ENCODE data around the gene USP36.

USP36 gene

GRCh38 chr17:78836420-78837021, 4.1 kb downstream of the USP36 start:
- no peak for DNase-seq (ENCODE audit: low read depth)

GRCh38 chr17:78834571-78834970, 6.0 kb downstream of the USP36 start:
- no peak for DNase-seq (ENCODE audit: low read depth)

- no peak for DNase-seq (ENCODE audit: low read depth)
These were observed 8.1 kb downstream of the USP36 start for GRCh38 chr17:78832541-78832810.

- DNase-seq (ENCODE audit: low read depth) = no peak
These were observed 8.7 kb downstream of the USP36 start for GRCh38 chr17:78831688-78832540.

- no peak for DNase-seq (ENCODE audit: low read depth)
These were observed 11.1 kb downstream of the USP36 start for GRCh38 chr17:78829477-78829876.

- DNase-seq (ENCODE audit: low read depth) = no peak
These were observed 12.0 kb downstream of the USP36 start for GRCh38 chr17:78828470-78829185.

GRCh38 chr17:78826836-78827509, 13.6 kb downstream of the USP36 start:
- DNase-seq (ENCODE audit: low read depth) = no peak

- DNase-seq (ENCODE audit: low read depth) = no peak
These were observed 14.2 kb downstream of the USP36 start for GRCh38 chr17:78826421-78826820.

- DNase-seq (ENCODE audit: low read depth) = no peak
These were observed 14.9 kb downstream of the USP36 start for GRCh38 chr17:78825696-78826095.

GRCh38 chr17:78824240-78824639, 16.4 kb downstream of the USP36 start:
- DNase-seq (ENCODE audit: low read depth) = no peak

- no peak for DNase-seq (ENCODE audit: low read depth)
These were observed 17.1 kb downstream of the USP36 start for GRCh38 chr17:78823282-78824046.

GRCh38 chr17:78822552-78822951, 18.1 kb downstream of the USP36 start:
- no peak for DNase-seq (ENCODE audit: low read depth)

- DNase-seq (ENCODE audit: low read depth) = no peak
These were observed 18.7 kb downstream of the USP36 start for GRCh38 chr17:78821961-78822360.

- no peak for DNase-seq (ENCODE audit: low read depth)
These were observed 19.8 kb downstream of the USP36 start for GRCh38 chr17:78820841-78821240.

GRCh38 chr17:78819806-78820792, 20.5 kb downstream of the USP36 start:
- no peak for DNase-seq (ENCODE audit: low read depth)

- DNase-seq (ENCODE audit: low read depth) = no peak
These were observed 21.2 kb downstream of the USP36 start for GRCh38 chr17:78819402-78819801.

GRCh38 chr17:78818932-78819331, 21.7 kb downstream of the USP36 start:
- no peak for DNase-seq (ENCODE audit: low read depth)

- no peak for DNase-seq (ENCODE audit: low read depth)
These were observed 22.3 kb downstream of the USP36 start for GRCh38 chr17:78818152-78818846.

GRCh38 chr17:78817123-78817522, 23.5 kb downstream of the USP36 start:
- peak; percentile 56 for DNase-seq (ENCODE audit: low read depth)

GRCh38 chr17:78815696-78816095, 24.9 kb downstream of the USP36 start:
- no peak for DNase-seq (ENCODE audit: low read depth)
